CD4-positive, alpha-beta T cell treated with Interleukin-15 for 4 hours (primary cell): Measurements from ENCODE around the gene TXNDC11.

Experiments
- DNase-seq: peaks from one replicate; pipeline ENCODE4 v3.0.0-alpha.2; 2020; ENCODE audit warnings: low spot score

TXNDC11 gene

GRCh38 chr16:11650641-11651591, 91.7 kb downstream of the TXNDC11 start:
- no peak for DNase-seq

DNA sequence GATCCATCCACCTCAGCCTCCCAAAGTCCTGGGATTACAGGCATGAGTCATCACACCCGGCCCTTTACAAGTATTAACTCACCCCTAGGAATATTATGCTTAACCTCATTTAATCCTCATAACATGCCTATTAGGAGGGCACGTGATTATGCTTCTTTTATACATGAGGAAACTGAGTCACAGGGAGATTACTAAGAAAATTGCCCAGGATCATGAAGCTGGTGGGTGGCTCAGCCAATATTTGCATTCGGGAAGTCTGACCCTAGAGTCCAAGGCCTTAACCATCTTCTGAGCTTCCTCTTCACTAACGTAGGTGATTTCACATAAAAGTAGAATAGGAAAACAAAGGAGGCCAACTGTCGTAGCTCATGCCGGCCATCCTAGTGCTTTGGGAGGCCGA, 93.4 kb downstream of the TXNDC11 start:
- no peak for DNase-seq

DNA sequence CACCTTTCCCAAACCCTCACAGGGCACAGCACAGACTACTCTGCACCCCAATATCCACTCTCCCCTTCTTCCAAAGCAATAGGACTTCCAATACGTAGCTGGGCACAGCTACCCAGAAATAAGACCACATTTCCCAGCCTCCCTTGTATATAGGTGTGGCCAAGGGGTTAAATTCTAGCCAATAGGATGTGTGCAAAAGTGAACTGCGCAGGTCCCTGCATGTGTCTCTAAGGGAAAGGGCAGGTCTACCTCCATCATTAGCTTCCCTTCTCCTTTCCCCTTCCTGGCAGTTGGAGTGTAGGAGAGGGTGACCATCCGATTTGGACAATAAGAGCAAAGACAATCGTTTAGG, 99.9 kb downstream of the TXNDC11 start:
- DNase-seq = no peak

GRCh38 chr16:11640987-11641817, 101.5 kb downstream of the TXNDC11 start:
- peak; percentile 68 for DNase-seq

- DNase-seq = no peak
These were observed 102.4 kb downstream of the TXNDC11 start for GRCh38 chr16:11639925-11640899.

GRCh38 chr16:11639008-11639562, 103.6 kb downstream of the TXNDC11 start:
- DNase-seq = no peak

GRCh38 chr16:11638140-11638539, 104.5 kb downstream of the TXNDC11 start:
- DNase-seq = no peak

- no peak for DNase-seq
These were observed 105.3 kb downstream of the TXNDC11 start for GRCh38 chr16:11637320-11637719.

DNA sequence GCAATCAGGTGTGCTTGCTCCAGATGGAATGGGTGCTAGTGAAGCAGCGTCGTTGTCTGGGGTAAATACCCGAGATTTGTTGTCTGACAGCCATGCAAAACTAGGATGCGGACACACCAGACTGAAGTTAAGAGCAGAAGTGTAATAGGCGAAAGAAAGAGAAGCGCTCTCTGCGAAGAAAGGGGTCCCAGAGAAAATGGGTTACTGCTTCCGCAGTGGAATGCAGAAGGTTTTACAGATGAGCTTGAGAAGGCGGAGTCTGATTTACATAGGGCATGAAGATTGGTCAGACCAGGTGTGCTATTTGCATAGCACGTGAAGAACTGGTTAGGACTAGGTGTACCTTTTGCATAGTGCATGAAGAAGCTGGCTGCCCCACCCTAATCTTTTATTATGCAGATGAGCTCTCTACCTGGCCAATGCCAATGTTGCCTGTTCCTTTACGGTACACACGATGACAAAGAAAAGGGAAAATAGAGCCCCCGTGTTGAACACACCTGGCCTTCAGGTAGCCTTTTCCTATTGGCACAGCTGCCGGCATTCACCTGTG, 106.4 kb downstream of the TXNDC11 start:
- no peak for DNase-seq

GRCh38 chr16:11635679-11636171, 106.9 kb downstream of the TXNDC11 start:
- no peak for DNase-seq

DNA sequence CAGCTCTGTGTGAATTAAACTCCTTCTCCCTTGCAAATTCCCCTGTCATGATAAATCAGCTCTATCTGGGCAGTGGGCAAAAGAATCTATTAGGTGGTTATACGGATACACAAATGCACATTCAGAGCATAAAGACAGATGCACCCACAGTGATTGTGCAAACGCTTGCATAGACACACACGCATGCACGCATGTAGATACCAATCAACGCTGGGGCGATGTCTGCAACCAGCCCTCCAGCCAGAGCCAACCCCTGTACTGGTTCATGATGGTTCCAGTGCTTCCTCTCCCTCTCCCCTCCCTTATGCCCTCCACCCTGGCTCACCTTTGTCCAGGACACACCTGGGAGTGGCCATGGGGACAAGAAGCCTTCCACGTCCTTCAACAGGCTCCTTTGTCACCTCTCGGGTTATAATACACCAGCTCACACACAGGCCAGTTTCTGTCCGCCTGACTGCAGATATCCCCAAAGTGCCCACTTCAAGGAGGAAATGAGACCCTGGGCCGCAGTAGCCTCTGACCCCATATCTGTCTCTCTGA, 107.5 kb downstream of the TXNDC11 start:
- no peak for DNase-seq

GRCh38 chr16:11634312-11634711, 108.3 kb downstream of the TXNDC11 start:
- DNase-seq = no peak

DNA sequence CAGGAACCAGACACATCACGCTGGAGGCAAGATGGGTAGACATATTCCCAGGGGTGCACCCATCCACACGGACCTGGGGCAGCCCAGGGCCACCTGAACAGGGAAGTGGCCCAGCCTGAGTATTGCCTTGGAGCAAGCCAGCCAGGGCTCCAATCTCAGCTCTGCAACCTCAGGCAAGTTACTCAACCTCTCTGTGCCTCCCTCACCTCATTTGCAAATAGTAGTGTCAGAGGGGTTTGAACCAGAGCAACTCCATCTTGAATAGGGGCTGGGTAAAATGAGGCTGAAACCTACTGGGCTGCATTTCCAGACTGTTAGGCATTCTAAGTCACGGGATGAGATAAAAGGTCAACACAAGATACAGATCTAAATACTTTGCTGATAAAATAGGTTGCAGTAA, 109.5 kb downstream of the TXNDC11 start:
- no peak for DNase-seq

DNA sequence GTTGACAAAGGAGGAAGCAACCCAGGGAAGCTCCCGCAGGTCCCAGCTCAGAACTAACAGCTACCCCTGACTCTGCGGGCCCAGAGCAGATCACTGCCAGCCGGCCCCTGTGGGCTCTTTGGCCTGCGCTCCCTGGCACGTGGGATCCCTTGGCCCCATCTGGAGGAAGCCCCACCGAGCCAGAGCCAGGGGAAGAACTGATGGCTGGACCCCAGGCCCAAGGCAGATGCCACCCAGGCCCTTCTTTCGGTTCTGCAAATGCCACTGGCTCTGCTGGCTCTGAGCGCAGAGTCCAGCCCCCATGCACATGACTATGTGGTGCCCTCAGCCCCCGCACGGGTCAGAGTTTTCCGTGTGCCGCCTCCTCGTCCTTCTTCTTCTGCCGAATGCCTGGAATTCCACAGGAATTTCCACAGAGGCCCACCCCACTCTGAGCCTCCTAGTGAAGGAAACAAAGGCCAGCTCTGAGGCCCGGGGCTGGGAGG, 110.2 kb downstream of the TXNDC11 start:
- DNase-seq = no peak

- DNase-seq = no peak
These were observed 111.4 kb downstream of the TXNDC11 start for GRCh38 chr16:11631214-11631613.

DNA sequence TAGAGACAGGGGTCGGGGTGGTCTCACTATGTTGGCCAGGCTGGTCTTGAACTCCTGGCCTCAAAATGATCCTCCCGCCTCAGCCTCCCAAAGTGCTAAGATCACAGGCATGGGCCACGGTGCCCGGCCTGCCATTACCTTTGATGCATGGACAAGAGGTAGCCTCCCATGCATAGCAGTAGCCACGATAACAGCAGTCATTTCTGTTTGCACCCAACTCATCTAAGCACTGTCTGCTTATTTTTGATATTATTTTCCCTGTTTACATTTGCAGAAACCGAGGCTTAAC, 111.9 kb downstream of the TXNDC11 start:
- no peak for DNase-seq

- DNase-seq = no peak
These were observed 112.5 kb downstream of the TXNDC11 start for GRCh38 chr16:11630046-11630767.
